Activated CD8-positive, alpha-beta T cell treated with anti-CD3 and anti-CD28 coated beads for 36 hours (primary cell): ENCODE data around the gene CDH13. TPM values are rescaled to one million over a fixed set of nuclear protein-coding genes. Genes with fewer than 3 reads are reported as not detected.

Source experiments
- ATAC-seq: fragments of 200-7000 bp; cut with Tn5 transposase; one replicate; pipeline ENCODE4 v1.10.0; 2021; ENCODE audit warnings: mild to moderate bottlenecking, moderate library complexity
- CTCF ChIA-PET: fragments of 350-600 bp; sonication (Branson Sonifier 250); formaldehyde crosslinking; loops from one replicate; lab custom pipeline; 2021; ENCODE audit warnings: antibody characterized with exemption; lab: Charles Lee
- POLR2A ChIA-PET: fragments of 350-600 bp; sonication (Branson Sonifier 250); formaldehyde crosslinking; loops from one replicate; lab custom pipeline; 2021; ENCODE audit warnings: antibody characterized with exemption; lab: Charles Lee
- DNase-seq: peaks from one replicate; pipeline ENCODE4 v3.0.0-alpha.2; 2020
- H3K27ac Mint-ChIP-seq: one replicate; pipeline ENCODE4 v1.8.0; 2021; ENCODE audit warnings: mild to moderate bottlenecking, mixed read lengths
- H3K27me3 Mint-ChIP-seq: one replicate; pipeline ENCODE4 v1.8.0; 2021; ENCODE audit warnings: mixed read lengths
- H3K36me3 Mint-ChIP-seq: one replicate; pipeline ENCODE4 v1.8.0; 2021; ENCODE audit warnings: low read depth, mixed read lengths
- H3K4me1 Mint-ChIP-seq: one replicate; pipeline ENCODE4 v1.8.0; 2021; ENCODE audit warnings: low read depth, mixed read lengths
- H3K4me3 Mint-ChIP-seq: one replicate; pipeline ENCODE4 v1.8.0; 2021; ENCODE audit warnings: mild to moderate bottlenecking, moderate library complexity, mixed read lengths
- H3K9me3 Mint-ChIP-seq: one replicate; pipeline ENCODE4 v1.8.0; 2021; ENCODE audit warnings: mixed read lengths
- intact Hi-C: fragments of 100-400 bp; cut with micrococcal nuclease; formaldehyde crosslinking; loops from one replicate; pipeline ENCODE4 v1.10.0; 2022
- total RNA-seq, 2 experiments: library from RNA; stranded (reverse); gene quantifications; one replicate each; pipeline ENCODE4 v1.2.3, GENCODE V29; 2021
- TF ChIP-seq, protein P1 (sequence below): fragments of 200-600 bp; IDR thresholded peaks from one replicate; pipeline ENCODE4 v1.8.0; 2022; ENCODE audit warnings: antibody characterized with exemption, mild to moderate bottlenecking

The CDH13 gene
- total RNA-seq, 2 experiments from 2014 or later, result not detected

DNA sequence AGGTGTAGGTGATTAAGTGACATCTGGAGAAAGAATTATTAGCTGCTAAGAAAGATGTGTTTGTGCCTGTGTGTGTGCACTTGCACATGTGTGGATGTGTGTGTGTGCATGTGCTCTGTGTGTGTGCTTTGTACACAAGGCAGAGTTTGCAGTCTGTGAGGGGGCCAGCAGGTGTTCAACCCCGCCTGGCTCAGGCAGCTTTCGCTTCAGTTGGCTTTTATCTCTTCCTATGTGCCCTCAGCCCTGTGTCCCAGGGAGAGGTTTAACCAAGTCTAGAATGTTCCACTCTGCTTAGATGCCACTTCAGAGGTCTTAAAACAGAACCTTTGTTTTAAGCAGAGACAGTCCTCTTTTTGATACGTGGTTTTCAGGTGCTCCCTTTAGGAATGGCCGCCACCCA, 58.8 kb downstream of the CDH13 start:
- Mint-ChIP-seq H3K4me1 (peaks cover 7% of the 10 kb centered on the region), H3K9me3 (no peaks in the 10 kb centered on the region), H3K4me3 (no peak overlapping the region), H3K27me3 (no peaks in the 10 kb centered on the region), H3K27ac (no peak overlapping the region), H3K36me3 (no peaks in the 10 kb centered on the region)
- DNase-seq (no peak), ATAC-seq (no peak)
- CTCF ChIA-PET, result no interaction called here
- TF ChIP-seq, protein P1, sequence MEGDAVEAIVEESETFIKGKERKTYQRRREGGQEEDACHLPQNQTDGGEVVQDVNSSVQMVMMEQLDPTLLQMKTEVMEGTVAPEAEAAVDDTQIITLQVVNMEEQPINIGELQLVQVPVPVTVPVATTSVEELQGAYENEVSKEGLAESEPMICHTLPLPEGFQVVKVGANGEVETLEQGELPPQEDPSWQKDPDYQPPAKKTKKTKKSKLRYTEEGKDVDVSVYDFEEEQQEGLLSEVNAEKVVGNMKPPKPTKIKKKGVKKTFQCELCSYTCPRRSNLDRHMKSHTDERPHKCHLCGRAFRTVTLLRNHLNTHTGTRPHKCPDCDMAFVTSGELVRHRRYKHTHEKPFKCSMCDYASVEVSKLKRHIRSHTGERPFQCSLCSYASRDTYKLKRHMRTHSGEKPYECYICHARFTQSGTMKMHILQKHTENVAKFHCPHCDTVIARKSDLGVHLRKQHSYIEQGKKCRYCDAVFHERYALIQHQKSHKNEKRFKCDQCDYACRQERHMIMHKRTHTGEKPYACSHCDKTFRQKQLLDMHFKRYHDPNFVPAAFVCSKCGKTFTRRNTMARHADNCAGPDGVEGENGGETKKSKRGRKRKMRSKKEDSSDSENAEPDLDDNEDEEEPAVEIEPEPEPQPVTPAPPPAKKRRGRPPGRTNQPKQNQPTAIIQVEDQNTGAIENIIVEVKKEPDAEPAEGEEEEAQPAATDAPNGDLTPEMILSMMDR, result no peak
- POLR2A ChIA-PET, result no interaction called here
- intact Hi-C loops, result no loop called here

DNA sequence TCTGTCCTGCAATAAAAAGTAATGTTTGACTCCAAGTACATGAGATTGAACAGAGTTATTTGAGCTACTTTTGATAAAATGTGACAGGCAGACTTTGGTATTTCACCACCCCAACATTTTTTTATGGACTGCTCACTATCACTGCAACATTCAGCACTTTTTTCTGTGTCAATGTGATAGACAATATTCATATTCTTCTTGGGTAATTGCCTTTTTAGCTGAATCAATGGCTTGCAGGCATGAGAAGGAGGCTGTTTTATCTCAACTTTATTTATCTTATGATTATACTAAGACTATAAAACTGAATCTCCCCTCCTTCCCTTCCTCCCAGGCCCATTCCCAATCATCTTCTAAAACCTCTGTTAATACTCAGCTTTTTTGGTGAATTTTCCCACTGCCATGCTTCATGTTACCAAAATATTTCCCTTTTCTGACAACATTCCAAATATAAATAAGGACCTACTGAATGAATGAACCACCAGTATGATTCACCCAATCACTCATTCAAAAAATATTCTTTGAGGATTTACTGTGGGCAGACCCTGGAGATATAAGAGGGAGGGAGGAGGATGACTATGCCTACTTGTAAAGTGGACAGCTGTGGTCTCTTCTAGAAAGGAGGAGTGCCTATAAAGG, 67.6 kb downstream of the CDH13 start:
- ATAC-seq, result no peak
- intact Hi-C loops, result no loop called here
- Mint-ChIP-seq H3K27ac (no peak overlapping the region), H3K36me3 (no peaks in the 10 kb centered on the region), H3K27me3 (peaks cover 7% of the 10 kb centered on the region), H3K4me3 (no peak overlapping the region), H3K4me1 (no peaks in the 10 kb centered on the region), H3K9me3 (no peaks in the 10 kb centered on the region)
- POLR2A ChIA-PET, result interaction anchor here (0.5 kb wide), 1 partner anchor 211 kb away, joined by 3 read pairs; no protein-coding TSS in a partner anchor
- no peak for DNase-seq
- CTCF ChIA-PET, result interaction anchor here (1.3 kb wide), 2 partner anchors 9 to 10 kb away, joined by 3 to 4 read pairs; no protein-coding TSS in a partner anchor
- TF ChIP-seq, protein P1, result no peak

DNA sequence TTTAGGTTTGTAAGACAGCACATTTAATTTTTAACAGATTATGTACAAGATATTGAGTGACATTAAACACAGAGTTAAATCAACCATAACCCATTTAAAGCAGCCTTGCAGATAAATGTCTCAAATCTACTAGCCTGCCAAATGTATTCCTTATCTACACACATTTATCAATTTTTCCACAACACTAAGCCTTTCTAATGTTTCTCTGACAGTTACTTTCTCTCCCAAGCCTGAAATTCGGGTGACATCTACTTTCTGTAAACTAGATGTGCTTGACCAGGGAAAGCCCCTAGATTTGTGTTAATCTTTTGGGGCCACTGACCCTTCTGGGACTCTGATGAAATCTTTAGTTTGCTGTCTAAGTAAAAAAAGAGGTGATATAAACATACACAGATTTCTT, 69.0 kb downstream of the CDH13 start:
- Mint-ChIP-seq H3K4me3 (no peak overlapping the region), H3K27ac (no peak overlapping the region), H3K4me1 (peaks cover 2% of the 10 kb centered on the region), H3K9me3 (no peaks in the 10 kb centered on the region), H3K36me3 (no peaks in the 10 kb centered on the region), H3K27me3 (peaks cover 9% of the 10 kb centered on the region)
- DNase-seq (no peak), ATAC-seq (no peak)
- ChIA-PET POLR2A (no interaction called here), CTCF (no interaction called here)
- TF ChIP-seq, protein P1, result no peak
- intact Hi-C loops, result no loop called here

DNA sequence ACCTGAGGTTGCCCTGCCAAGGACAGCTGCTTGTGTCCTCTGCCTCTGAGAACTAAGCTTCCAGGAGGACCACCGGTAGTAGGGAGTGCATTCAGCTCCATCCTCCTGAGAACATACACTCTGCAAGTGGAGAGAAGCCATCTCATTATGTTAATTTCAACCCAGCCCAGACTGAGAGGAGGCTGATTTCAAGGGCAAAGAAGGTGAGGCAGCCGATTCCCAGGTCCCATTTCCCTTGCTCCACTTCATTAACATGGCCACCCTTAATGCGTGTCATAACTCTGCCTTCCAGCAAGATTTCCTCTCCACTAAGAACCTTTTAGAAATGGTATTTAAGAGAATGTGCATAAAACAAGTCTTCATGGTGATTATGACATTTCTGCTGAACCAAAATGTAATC, 72.5 kb downstream of the CDH13 start:
- TF ChIP-seq, protein P1, result no peak
- no peaks in the 10 kb centered on the region for H3K9me3 Mint-ChIP-seq
- ChIA-PET POLR2A (interaction anchor here (0.7 to 1.2 kb wide), 2 partner anchors 9 to 58 kb away, joined by 3 to 5 read pairs; no protein-coding TSS in a partner anchor), CTCF (no interaction called here)
- H3K4me1 Mint-ChIP-seq, result peaks cover 8% of the 10 kb centered on the region
- peaks cover 15% of the 10 kb centered on the region for H3K27me3 Mint-ChIP-seq
- ATAC-seq (no peak), DNase-seq (no peak)
- H3K27ac Mint-ChIP-seq, result no peak overlapping the region
- no peaks in the 10 kb centered on the region for H3K36me3 Mint-ChIP-seq
- intact Hi-C loops, result no loop called here
- H3K4me3 Mint-ChIP-seq, result no peak overlapping the region

DNA sequence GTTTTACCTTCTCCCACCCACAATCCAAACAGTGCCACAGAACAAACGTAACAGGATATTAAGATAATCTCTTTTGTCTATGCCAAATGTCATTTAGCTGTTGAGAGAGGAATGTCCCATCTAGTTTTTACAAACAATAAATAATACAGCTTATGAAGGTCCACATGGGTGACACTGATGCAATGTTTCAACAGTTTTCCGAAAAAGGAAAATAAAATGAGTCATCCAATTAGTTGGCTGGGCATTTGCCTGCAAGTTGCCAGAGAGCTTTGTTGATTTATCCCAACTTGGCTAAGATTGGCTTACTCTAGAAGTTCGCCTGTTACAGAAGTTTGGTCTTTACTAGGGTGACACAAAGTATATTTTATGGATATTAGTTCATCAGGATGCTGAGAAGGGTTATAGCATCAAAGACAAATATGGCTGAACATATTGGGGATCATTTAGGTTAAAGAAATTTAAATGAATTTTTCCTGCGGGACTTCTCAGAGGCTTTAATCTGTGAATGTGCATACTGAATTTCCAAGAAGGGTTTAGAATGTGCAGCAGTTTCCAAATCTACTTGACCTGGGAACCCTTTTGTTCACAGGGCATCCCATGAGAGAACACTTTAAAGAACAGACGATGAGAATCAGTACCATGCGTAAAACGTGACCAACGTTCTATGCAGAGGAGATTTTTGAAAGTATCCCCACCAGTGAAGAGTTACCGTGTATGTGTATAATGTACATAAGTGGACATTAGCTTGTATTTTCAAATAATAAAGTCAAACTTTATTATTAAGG, 73.1 kb downstream of the CDH13 start:
- no peak for ATAC-seq
- no peak overlapping the region for H3K27ac Mint-ChIP-seq
- H3K9me3 Mint-ChIP-seq, result no peaks in the 10 kb centered on the region
- no peaks in the 10 kb centered on the region for H3K36me3 Mint-ChIP-seq
- peaks cover 8% of the 10 kb centered on the region for H3K4me1 Mint-ChIP-seq
- no peak overlapping the region for H3K4me3 Mint-ChIP-seq
- ChIA-PET CTCF (no interaction called here), POLR2A (interaction anchor here (1.2 kb wide), 1 partner anchor 48 kb away, joined by 5 read pairs; no protein-coding TSS in a partner anchor)
- intact Hi-C loops, result no loop called here
- no peak for DNase-seq
- peaks cover 15% of the 10 kb centered on the region for H3K27me3 Mint-ChIP-seq
- TF ChIP-seq, protein P1, result no peak
